H9 (cell line): ENCODE results near the gene MOV10L1. TPM values are rescaled to one million over a fixed set of nuclear protein-coding genes. Genes with fewer than 3 reads are reported as not detected.

ENCODE experiments used
- DNase-seq: peaks from one replicate; pipeline ENCODE4 v3.0.0-alpha.2; 2017
- H2AFZ ChIP-seq: one replicate; pipeline ENCODE4 v1.6.1; 2013; ENCODE audit warnings: mild to moderate bottlenecking, low read length, control low read depth, moderate library complexity
- H2AK5ac ChIP-seq: 2 replicates; pipeline ENCODE4 v1.6.1; 2013; ENCODE audit warnings: low read length, control low read depth, mixed read lengths; ENCODE audit not compliant: insufficient read length
- H2BK120ac ChIP-seq: one replicate; pipeline ENCODE4 v1.6.1; 2013; ENCODE audit warnings: low read depth, mild to moderate bottlenecking, low read length, control low read depth, inconsistent platforms; ENCODE audit not compliant: poor library complexity, severe bottlenecking
- H2BK12ac ChIP-seq: 2 replicates; pipeline ENCODE4 v1.6.1; 2013; ENCODE audit warnings: low read length, control low read depth, mixed read lengths, low read depth; ENCODE audit not compliant: insufficient read length
- H2BK15ac ChIP-seq: 2 replicates; pipeline ENCODE4 v1.6.1; 2013; ENCODE audit warnings: low read depth, low read length, control low read depth
- H2BK20ac ChIP-seq: one replicate; pipeline ENCODE4 v1.6.1; 2013; ENCODE audit warnings: low read depth, mild to moderate bottlenecking, low read length, control low read depth, inconsistent platforms; ENCODE audit not compliant: poor library complexity, severe bottlenecking
- H2BK5ac ChIP-seq: 2 replicates; pipeline ENCODE4 v1.6.1; 2013; ENCODE audit warnings: low read length, control low read depth, mixed read lengths; ENCODE audit not compliant: insufficient read length
- H3K14ac ChIP-seq: 2 replicates; pipeline ENCODE4 v1.6.1; 2013; ENCODE audit warnings: low read length, control low read depth; ENCODE audit not compliant: insufficient read depth
- H3K18ac ChIP-seq: 2 replicates; pipeline ENCODE4 v1.6.1; 2013; ENCODE audit warnings: low read depth, mild to moderate bottlenecking, mixed read lengths, low read length, control low read depth; ENCODE audit not compliant: insufficient read length
- H3K23ac ChIP-seq: 2 replicates; pipeline ENCODE4 v1.6.1; 2013; ENCODE audit warnings: low read length, control low read depth, mixed read lengths, low read depth; ENCODE audit not compliant: insufficient read length
- H3K23me2 ChIP-seq: 2 replicates; pipeline ENCODE4 v1.6.1; 2013; ENCODE audit warnings: low read depth, mild to moderate bottlenecking, mixed read lengths, low read length, control low read depth; ENCODE audit not compliant: insufficient read length, poor library complexity, severe bottlenecking
- H3K27ac ChIP-seq: 2 replicates; pipeline ENCODE4 v1.5.1; 2013; ENCODE audit warnings: low read length, control low read depth, mixed read lengths, low read depth; ENCODE audit not compliant: insufficient read length
- H3K27me3 ChIP-seq: 2 replicates; pipeline ENCODE4 v1.6.1; 2013; ENCODE audit warnings: low read length, control low read depth, inconsistent platforms; ENCODE audit not compliant: insufficient read depth
- H3K4ac ChIP-seq: 2 replicates; pipeline ENCODE4 v1.6.1; 2013; ENCODE audit warnings: low read depth, mild to moderate bottlenecking, control low read depth, inconsistent platforms, low read length, moderate library complexity
- H3K4me1 ChIP-seq: 2 replicates; pipeline ENCODE4 v1.6.1; 2013; ENCODE audit warnings: low read length, control low read depth, inconsistent platforms; ENCODE audit not compliant: insufficient read depth
- H3K4me2 ChIP-seq: 2 replicates; pipeline ENCODE4 v1.6.1; 2013; ENCODE audit warnings: low read length, control low read depth, mixed read lengths; ENCODE audit not compliant: insufficient read length, insufficient read depth
- H3K56ac ChIP-seq: 2 replicates; pipeline ENCODE4 v1.6.1; 2013; ENCODE audit warnings: low read depth, mild to moderate bottlenecking, mixed read lengths, low read length, control low read depth; ENCODE audit not compliant: insufficient read length
- H3K79me1 ChIP-seq: 2 replicates; pipeline ENCODE4 v1.6.1; 2013; ENCODE audit warnings: low read depth, mild to moderate bottlenecking, moderate library complexity, low read length, control low read depth, inconsistent platforms; ENCODE audit not compliant: insufficient read depth, poor library complexity, severe bottlenecking
- H3K79me2 ChIP-seq: 2 replicates; pipeline ENCODE4 v1.6.1; 2013; ENCODE audit warnings: low read length, control low read depth, inconsistent platforms; ENCODE audit not compliant: insufficient read depth
- H3K9ac ChIP-seq: 2 replicates; pipeline ENCODE4 v1.6.1; 2013; ENCODE audit warnings: low read length, control low read depth, mixed read lengths; ENCODE audit not compliant: insufficient read length; ENCODE audit errors: extremely low read depth
- H3K9me3 ChIP-seq: one replicate; pipeline ENCODE4 v1.6.1; 2013; ENCODE audit warnings: low read depth, low read length, inconsistent platforms; ENCODE audit not compliant: control insufficient read depth
- H3T11ph ChIP-seq: one replicate; pipeline ENCODE4 v1.6.1; 2013; ENCODE audit warnings: mild to moderate bottlenecking, low read length, control low read depth, inconsistent platforms
- H4K20me1 ChIP-seq: one replicate; pipeline ENCODE4 v1.6.1; 2013; ENCODE audit not compliant: control insufficient read depth, insufficient read length, insufficient read depth
- H4K5ac ChIP-seq: 2 replicates; pipeline ENCODE4 v1.6.1; 2013; ENCODE audit warnings: low read depth, mild to moderate bottlenecking, mixed read lengths, low read length, control low read depth; ENCODE audit not compliant: insufficient read length
- H4K8ac ChIP-seq: replicated peaks from 2 replicates; pipeline ENCODE4 v1.6.1; 2013; ENCODE audit warnings: low read length, control low read depth, mixed read lengths, low read depth; ENCODE audit not compliant: insufficient read length
- H4K91ac ChIP-seq: 2 replicates; pipeline ENCODE4 v1.6.1; 2013; ENCODE audit warnings: low read depth, mild to moderate bottlenecking, moderate library complexity, mixed read lengths, low read length, control low read depth; ENCODE audit not compliant: insufficient read length
- H3K27ac Mint-ChIP-seq, 3 experiments: 2 replicates in 2 of 3; 3 replicates in 1 of 3; pipeline ENCODE4 v1.8.0; 2020 to 2021; ENCODE audit warnings: mixed read lengths in 3 of 3, mild to moderate bottlenecking in 1 of 3, moderate library complexity in 1 of 3
- H3K27me3 Mint-ChIP-seq: 2 replicates; pipeline ENCODE4 v1.8.0; 2021; ENCODE audit warnings: low read depth, mild to moderate bottlenecking, moderate library complexity, mixed read lengths
- H3K36me3 Mint-ChIP-seq, 3 experiments: 2 replicates in 2 of 3; 3 replicates in 1 of 3; pipeline ENCODE4 v1.8.0; 2020 to 2021; ENCODE audit warnings: low read depth in 3 of 3, mixed read lengths in 3 of 3; ENCODE audit not compliant: insufficient read depth in 1 of 3
- H3K4me1 Mint-ChIP-seq, 2 experiments: 2 replicates each; pipeline ENCODE4 v1.8.0; 2020; ENCODE audit warnings: mixed read lengths in 2 of 2
- H3K4me3 Mint-ChIP-seq, 2 experiments: 2 replicates in 1 of 2; 3 replicates in 1 of 2; pipeline ENCODE4 v1.8.0; 2020 to 2021; ENCODE audit warnings: mild to moderate bottlenecking in 2 of 2, mixed read lengths in 2 of 2, moderate library complexity in 1 of 2
- H3K9me3 Mint-ChIP-seq, 2 experiments: 2 replicates in 1 of 2; 3 replicates in 1 of 2; pipeline ENCODE4 v1.8.0; 2020; ENCODE audit warnings: mild to moderate bottlenecking in 2 of 2, mixed read lengths in 2 of 2, moderate library complexity in 1 of 2
- WGBS: extraction: QIAGEN DNeasy Blood & Tissue Kit; methylation state at CpG from one replicate; pipeline ENCODE4 v1.1.7; 2013; ENCODE audit warnings: missing lambda C conversion rate, low lambda C conversion rate, mixed read lengths; ENCODE audit not compliant: insufficient read length; ENCODE audit errors: extremely low coverage; 5-methylcytosine and 5-hydroxymethylcytosine counted together
- total RNA-seq: library from RNA; stranded (reverse); gene quantifications from 2 replicates; pipeline ENCODE4 v1.2.1, GENCODE V29; 2021
- TF ChIP-seq, protein P1 (sequence below): fragments of 200-600 bp; sonication (generic); conservative IDR thresholded peaks from 3 replicates; pipeline ENCODE4 v1.8.0; 2021; ENCODE audit warnings: antibody characterized with exemption, mild to moderate bottlenecking

MOV10L1 gene
- total RNA-seq, 1 experiment from 2014 or later: not detected

DNA sequence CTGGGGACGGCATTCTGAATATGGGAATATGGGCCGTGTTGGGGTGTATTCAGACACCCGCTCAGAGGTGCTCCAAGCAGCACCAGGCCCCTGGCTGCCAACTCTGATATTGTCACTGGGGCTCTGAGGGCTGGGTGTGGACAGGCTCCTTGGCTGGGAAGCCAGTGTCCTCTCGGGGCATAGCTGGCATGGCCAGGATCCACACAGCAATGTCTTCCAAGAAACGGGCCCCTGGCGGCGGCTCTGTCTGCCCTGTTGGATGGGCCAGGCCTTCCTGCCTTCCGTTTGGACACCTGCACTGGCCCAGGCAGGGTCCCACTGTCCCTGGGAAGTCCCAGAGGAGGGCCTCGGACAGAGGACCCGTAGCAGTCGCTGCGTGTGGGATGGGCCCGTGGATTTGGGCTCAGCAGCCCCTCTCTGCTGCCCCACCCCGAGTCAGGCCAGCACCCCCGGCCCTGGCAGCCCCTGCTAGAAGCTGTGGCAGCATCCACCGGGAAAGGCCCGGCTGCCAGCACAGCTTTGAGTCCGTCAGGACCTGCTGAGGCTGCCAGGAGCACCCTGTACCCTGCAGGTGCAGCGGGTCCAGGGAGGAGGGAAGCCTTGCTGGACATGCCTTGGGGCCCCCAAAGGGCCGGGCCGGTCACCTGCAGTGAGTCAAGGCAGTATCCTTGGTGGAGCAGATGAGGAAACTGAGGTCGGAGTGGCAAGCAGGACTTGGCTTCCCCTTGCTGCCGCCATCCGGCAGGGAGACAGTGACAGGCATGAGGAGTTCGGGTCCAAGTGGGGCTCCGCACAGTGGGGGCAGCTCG lies 84.8 kb downstream of the MOV10L1 start:
- WGBS: no CpG with 5 or more reads among the region's 27 CpGs
- H3K36me3 Mint-ChIP-seq: peaks cover 0 to 10% (median 4%) of the 10 kb centered on the region in 3 experiments; a peak in 4 of 7 replicates
- peaks cover 15% of the 10 kb centered on the region for H3K27me3 Mint-ChIP-seq
- no peaks in the 10 kb centered on the region; the same call in 1 of the 2 replicates for H3K27me3 ChIP-seq
- H3K79me2 ChIP-seq: no peaks in the 10 kb centered on the region
- H3K23me2 ChIP-seq: peaks cover 5% of the 10 kb centered on the region
- H2AFZ ChIP-seq: no peak overlapping the region
- no peak overlapping the region for H3K18ac ChIP-seq
- H3K4ac ChIP-seq: no peak overlapping the region
- no peaks in the 10 kb centered on the region for H3K79me1 ChIP-seq
- no peak overlapping the region for H3K4me2 ChIP-seq
- H3K56ac ChIP-seq: no peak overlapping the region
- H3K9ac ChIP-seq: no peak overlapping the region
- H3K23ac ChIP-seq: no peak overlapping the region
- no peaks in the 10 kb centered on the region for H3K9me3 ChIP-seq
- no peak overlapping the region for H2BK120ac ChIP-seq
- no peak overlapping the region for H3K4me3 Mint-ChIP-seq
- no peak overlapping the region for H2BK15ac ChIP-seq
- H4K20me1 ChIP-seq: no peaks in the 10 kb centered on the region
- H3T11ph ChIP-seq: no peak overlapping the region
- H3K27ac ChIP-seq: no peak overlapping the region
- H3K14ac ChIP-seq: no peak overlapping the region
- no peaks in the 10 kb centered on the region; a peak in 2 of 5 replicates for H3K9me3 Mint-ChIP-seq
- DNase-seq: no peak
- no peak overlapping the region for H2AK5ac ChIP-seq
- TF ChIP-seq, protein P1, sequence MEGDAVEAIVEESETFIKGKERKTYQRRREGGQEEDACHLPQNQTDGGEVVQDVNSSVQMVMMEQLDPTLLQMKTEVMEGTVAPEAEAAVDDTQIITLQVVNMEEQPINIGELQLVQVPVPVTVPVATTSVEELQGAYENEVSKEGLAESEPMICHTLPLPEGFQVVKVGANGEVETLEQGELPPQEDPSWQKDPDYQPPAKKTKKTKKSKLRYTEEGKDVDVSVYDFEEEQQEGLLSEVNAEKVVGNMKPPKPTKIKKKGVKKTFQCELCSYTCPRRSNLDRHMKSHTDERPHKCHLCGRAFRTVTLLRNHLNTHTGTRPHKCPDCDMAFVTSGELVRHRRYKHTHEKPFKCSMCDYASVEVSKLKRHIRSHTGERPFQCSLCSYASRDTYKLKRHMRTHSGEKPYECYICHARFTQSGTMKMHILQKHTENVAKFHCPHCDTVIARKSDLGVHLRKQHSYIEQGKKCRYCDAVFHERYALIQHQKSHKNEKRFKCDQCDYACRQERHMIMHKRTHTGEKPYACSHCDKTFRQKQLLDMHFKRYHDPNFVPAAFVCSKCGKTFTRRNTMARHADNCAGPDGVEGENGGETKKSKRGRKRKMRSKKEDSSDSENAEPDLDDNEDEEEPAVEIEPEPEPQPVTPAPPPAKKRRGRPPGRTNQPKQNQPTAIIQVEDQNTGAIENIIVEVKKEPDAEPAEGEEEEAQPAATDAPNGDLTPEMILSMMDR: no peak
- H3K4me1 ChIP-seq: no peaks in the 10 kb centered on the region
- no peak overlapping the region for H4K5ac ChIP-seq
- H2BK12ac ChIP-seq: no peak overlapping the region
- H4K91ac ChIP-seq: no peak overlapping the region
- H2BK5ac ChIP-seq: no peak overlapping the region
- peaks cover 4 to 5% of the 10 kb centered on the region in 2 experiments for H3K4me1 Mint-ChIP-seq
- H3K27ac Mint-ChIP-seq: no peak overlapping the region
- H2BK20ac ChIP-seq: no peak overlapping the region
- H4K8ac ChIP-seq: no peak overlapping the region
